HG03159 (cell line): ENCODE data around the gene FSTL4.

ENCODE experiments used
- ATAC-seq: cut with Tn5 transposase; IDR thresholded peaks from one replicate; pipeline ENCODE4 v1.9.1; 2021; ENCODE audit warnings: mild to moderate bottlenecking, moderate library complexity; ENCODE audit not compliant: unreplicated experiment

Gene FSTL4

DNA sequence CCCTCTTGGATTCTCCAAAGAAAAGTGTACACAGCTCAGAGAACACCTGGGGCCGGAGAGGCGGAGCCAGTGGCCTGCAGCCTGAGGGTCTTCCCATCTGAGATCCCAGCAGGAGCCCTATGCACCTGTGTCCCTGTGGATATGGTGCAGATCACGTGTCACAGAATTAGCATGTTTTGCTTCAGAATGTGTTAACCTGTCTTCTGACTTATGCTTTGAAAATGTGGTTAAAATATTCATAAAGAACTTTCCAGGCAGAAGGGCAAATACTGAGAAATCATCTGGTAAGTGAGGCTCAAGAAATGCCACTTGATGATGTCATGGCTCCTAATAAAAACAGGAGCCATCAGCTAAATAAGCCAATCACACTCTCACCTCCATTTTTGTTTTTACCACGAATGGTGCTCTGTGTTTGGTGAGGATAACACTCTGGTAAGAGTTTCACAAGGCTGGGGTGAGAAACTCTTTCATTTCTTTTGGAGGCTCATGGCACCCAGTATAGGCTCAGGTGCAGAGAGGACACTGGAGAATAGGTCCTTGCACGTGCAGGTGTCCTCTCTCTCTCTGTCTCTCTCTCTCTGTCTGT lies 279.8 kb downstream of the FSTL4 start:
- ATAC-seq = no peak

DNA sequence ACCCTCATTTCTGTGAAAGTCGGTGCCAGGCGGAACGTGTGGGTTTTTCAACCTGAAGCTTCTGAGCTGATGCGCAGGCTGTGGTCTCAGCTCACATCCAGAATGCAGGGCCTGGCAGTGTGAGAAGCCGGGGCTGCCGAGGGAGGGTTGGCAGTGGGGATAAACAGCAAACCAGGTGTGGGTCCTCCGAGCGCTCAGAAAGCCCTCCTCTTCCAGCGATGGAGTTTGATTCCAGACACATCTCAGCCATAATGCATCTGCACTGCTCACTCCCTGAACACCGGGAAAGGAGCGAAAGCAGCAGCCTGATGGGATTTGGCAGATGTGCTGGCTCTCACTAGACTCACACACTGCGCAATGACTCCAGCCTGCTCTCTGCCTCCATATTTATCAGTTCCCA lies 280.4 kb downstream of the FSTL4 start:
- no peak for ATAC-seq

DNA sequence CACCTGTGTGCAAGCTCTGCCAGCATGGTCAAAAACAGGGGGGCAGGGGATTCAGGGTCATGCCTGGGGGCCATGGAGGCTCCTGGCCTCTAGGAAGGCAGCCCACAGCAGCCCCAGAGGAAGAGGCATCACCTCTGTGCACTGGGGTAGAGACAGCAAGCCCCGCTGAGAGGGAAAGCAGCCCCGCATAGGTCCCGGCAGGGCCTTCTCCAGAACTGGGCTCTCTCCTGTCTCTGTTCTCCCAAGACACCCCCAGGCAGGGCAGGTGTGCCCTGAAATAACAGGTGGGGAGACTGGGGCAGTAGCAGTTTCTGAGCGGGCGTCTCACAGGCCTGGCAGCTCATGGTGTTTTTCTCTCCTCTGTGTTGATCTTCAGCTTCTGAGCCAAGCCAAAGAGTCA lies 281.4 kb downstream of the FSTL4 start:
- no peak for ATAC-seq

DNA sequence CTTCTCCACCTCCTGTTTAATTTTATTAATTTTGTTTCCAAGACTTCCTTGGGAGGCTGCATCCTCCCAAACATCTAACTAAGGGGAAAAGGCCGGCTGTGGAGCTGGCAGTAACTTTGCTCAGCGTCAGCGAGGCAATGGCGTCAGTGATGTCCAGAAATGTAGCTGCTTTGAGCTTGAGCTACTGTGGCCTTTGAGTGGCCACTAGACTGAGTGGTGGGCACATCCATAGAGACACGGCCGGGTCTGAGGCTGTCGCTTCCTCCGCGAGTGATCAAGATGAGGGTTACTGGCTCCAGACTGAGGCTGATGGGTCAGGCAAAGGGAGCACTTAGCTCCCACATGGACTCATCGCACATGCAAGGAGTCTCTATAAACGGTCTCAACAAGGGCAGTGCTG lies 283.5 kb downstream of the FSTL4 start:
- no peak for ATAC-seq

DNA sequence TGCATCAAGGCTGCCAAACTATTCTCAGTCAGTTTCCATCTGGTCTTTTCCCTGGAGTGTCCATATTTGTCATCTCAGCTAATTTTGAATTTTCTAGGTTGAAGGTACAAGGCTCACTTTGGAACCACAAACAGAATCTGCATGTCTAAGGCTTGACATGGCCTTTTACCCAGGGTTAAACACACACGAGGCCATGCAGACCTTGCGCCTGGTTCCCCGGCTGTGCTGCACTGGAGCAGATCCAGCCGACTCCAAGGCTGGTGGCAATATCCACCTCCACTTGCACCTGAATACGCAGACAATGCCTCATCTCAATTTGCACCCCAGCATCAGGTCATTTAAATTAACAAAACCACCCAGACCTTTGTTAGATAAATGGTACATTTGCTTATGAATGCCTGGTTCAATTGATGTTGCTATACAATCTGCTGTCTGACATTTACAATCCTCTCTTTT lies 284.4 kb downstream of the FSTL4 start:
- ATAC-seq = no peak

DNA sequence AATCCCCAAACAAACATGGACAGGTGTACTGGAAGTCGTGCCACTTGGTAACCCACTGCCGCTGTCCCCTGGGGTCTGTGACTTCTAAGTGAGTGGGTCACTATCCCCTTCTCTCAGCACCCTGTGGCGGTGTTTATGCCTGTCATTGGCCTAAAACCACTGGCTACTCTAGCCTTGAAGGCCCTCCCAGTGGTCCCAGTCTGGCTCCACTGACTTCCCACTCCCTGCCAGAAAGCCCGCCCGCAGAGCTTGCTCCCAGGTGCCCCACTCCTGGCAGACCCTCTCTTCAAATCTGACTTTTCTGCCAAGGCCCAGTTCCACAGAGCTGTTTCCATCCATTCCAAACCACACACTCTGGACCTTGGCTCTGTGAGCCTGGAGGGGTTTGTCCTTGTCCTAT lies 286.0 kb downstream of the FSTL4 start:
- no peak for ATAC-seq

DNA sequence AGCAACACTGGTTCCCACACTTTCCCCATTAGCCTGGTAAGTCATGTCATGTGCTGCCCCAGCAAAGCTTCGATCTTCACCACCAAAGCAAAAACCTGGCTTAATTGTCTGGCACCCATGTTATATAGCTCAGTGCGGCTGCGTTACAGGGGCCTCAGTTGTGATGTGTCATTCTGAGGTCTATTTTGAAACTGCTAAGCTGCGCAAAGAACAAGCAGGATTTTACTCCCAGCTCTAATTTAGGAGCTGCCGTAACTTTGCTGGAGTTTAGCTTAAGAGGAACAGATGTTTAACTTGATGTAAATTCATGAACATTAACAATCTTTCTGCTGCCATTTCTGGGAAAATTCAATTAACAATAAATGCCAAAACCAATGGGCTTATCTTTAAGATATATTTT lies 286.5 kb downstream of the FSTL4 start:
- ATAC-seq = no peak

DNA sequence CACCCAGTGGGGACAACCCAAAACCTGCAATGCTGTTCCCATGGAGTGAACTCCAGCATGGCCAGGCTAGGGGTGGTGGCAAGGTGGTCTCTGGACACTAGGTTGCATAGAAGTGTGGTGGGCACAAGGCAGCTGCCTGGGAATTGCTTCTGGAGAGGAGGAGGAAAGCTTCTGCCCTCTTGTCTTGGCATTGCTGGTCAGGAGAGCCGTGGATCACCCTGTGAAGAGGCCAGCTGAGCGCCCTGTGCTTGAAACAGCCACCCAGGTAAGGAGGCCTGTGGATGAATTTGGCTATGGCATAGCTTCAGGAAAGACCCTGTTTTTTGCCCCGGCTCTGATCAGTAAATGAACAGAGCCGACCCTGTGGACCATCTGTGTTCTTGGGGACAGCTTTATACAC lies 287.4 kb downstream of the FSTL4 start:
- ATAC-seq = no peak

DNA sequence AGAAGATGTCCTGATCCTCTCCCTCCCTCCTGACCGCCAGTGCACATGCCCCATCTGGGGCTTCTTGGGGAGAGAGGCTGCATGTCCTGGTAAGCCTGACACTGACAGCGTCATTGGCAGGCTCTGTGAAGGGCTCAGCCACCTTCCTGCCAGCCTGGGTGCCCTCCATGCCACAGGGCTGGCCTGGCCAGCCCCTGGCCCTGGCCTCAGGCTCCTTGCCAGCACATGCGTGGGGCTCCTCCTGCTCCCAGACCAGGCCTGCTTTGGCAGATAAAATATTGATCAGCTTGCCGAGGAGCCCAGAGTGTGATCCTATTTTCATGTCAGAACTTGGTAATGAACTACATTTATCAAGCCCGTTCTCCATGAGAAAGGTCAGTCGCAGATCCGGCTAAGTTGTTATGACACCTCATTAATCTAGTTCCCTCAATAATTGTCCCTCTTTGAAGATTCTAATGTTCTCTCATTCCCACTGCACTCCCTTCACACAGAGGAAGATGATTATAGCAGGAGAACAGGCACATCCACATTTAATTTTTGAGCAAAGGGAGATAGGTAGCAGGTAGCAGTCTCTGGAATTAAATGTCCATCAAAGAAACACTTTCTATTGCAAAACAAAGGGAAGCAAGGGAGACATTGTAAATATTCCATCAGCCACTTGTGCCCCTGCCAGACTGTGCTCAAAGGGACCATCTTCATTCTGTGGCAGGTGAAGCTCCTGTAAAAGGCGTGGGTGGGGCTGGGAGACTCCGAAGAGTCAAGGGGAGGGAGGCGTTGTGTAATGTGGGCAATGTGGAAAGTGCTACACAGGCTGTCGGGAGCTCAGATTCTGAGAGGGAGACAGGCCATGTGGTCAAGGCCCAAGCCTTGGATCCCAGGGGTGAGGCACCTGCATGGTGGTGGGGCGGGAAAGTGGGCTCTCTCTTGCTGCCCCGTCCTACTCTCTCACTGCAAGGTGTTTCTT lies 288.6 kb downstream of the FSTL4 start:
- no peak for ATAC-seq

DNA sequence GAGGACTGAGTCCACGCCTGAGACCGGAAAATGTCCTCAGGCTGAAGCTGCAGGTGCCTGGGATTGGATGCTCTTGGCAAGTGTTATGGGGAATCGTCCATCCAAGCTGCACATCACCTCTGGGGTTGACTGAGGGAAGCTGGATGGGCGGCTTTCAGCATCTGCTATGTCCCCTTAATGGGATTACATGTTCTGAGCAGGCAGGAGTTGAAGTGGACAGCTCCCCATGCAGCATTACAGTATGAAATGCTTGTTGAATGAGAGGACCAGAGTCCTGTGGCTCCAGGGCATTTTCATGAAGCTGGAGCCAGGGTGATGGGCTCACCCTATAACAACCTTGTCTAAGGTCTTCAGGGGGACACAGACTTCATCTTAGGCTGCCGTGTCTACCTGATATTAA lies 289.6 kb downstream of the FSTL4 start:
- ATAC-seq = no peak

DNA sequence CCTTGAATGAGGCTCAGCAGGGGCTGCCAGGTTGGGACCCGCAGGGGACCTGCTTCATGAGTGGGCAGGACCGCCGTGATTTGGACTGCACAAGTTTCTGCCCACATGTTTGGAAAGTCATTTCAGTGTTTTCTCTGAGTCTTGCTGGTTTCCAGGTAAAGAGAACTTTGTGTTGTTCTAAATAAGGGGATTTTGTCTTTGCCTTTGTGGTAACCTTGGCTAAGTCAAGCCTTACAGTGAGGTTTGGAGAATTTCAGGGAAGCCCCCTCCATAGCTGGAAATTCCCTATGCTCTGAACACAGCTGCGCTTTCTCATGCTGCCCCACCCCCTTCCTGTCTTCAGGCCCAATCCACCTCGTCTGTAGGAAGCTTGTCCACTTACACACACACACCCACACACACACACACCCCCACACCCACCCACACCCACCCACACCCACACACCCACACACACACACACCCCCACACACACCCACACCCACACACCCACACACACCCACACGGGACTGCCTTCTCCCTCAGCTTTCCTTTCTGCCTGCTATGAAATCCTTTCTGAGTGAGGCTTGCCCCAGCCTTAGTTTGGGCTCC lies 290.4 kb downstream of the FSTL4 start:
- peak; percentile 49 for ATAC-seq

DNA sequence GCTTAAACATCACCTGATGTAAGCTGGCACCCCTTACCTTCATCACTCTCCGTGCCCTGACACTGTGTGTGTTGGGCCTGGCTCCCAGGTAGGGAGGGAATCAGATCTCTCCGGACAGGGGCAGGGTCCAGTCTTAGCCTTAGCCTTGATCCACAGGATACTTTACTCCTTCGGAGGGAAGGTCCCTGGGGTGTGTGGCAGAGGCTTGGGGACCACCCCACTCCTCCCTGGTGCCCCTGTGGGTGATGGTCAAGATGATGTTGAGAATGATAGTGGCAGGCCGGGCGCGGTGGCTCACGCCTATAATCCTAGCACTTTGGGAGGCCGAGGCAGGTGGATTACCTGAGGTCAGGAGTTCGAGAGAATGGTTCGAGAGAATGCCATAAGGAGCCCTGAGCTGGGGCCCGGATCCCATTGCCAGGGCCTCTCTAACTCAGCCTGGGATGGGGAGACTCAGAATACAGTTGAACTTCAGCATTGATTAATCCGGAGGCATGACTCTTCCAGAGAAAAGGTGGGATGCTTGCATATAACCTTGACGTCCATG lies 291.0 kb downstream of the FSTL4 start:
- ATAC-seq = no peak

DNA sequence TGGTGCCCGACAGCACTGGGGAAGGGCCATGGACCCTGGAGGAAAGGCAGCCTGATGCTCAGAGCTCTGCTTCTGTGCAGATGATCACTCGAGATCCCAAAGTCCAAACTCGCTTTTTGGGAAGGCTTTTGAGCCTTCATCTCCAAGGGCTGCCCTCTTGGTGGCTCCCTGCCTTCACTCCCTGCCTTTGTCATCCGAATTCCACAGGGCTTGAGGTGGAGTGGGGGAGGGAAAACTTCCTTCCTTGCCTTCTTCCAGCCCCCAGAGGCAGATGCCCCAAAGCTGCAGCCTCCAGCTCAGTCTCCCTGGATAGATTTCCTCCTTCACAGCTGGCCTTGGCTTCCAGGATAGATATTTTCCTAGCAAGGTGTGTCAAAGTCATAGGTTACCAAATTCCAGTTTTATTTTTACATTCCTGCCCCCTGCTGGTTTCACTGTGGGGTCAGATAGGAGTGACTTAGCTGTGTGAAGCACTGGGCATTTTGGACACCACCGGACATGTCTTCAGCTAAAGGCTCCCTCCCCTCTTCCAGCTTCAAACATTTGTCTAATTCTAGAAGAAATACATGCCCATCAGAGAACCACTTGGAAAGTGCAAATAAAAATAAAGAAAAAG lies 292.3 kb downstream of the FSTL4 start:
- no peak for ATAC-seq

DNA sequence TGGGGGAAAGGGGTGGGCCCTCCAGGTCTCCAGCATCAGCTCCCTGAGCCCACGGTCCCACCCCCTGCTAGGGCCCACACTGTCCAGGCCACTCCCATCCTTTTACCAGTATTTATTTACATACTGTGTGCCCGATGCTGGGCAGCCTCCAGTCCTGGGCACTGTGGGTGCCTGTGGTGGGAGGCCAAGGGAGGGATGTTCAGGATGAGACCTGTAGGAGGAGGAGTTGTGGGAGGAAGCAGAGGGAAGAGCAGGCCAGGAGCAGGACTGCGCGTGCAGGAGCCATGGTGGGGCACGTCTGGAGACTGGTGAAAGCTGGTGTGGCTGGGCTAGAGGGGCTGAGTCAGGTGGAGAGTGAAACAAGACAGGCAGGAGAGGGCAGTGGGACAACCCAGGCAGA lies 293.1 kb downstream of the FSTL4 start:
- no peak for ATAC-seq

DNA sequence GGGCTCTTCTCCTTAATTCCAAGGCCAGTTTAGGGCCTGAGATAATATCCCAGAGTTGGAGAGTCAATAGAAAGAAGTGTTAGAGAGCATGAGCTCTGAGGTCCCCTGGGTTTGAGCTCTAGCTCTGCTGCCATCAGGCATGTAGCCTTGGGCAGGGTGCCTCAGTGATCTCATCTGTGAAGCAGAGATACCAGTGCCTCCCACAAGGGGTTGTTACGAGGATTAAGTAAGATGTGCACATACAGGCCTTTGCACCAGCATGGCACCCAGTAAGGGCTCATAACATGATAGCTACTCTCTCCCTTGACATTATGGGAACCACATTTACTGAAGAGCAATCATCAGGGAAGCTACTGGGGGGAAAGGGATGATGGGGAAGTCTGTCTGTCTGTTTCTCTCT lies 294.8 kb downstream of the FSTL4 start:
- ATAC-seq = no peak

DNA sequence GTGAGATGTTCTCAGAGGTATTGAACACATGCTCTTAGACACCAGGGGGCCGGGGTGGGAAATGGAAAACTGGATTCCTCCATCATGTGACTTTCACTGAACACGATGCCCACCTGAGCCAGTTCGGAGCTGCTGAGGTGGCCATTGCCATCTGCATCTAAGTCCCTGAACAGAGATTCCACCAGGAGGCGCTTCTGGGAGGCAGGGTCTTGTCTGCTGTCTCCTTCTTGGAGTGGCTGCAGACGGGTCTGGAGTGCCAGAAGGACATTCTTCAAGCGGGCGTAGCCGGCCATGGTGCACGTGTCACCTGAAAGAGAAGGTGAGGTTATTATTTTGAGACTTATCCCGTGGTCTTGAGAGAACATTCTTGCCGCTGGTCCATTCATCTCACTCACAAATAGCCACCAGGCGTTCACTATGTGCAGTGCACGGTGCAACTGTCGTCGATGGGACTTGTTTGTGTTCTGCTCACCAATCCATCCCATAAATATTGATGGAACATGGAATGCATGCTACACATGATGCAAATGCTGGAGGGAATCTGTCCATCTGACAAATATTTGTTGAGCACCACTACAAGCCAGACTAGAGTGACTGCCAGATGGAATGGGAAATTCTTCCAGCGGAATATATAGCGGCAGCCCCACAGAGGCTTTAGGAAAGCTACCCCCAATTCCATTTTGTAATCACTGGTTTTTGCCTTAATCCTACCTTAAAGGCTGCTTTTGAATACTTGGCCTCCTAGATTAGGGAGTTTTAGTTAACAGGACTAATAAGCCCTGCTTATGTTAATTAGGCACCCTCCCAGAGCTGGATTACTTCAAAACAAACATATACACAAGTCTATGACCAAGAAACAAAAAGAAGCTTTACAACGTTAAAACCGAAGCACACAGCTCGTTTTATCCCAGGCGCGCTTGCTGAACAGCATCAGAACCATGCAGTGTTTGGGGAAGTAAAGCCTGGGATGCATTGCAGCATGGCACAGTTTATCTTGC lies 295.7 kb downstream of the FSTL4 start:
- ATAC-seq = no peak

DNA sequence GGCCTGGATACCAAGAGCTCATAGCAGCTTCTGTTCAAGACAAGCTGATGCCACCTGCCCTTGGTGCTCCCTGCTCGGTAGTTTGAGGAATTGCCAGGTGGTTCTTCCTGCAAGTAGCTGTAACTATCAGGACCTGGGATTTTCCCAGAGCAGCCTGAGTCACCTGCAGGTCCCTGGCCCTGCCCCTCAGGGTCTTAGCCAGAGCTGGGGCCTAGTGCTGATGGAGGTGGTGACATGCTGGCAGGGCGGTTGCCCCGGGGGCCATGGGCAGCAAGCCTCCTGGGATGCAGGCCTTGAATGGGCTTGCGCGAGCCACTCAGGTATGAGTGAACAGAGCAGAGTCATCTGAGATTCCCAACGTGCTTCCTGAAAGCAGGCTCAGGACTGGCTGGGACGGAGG lies 298.3 kb downstream of the FSTL4 start:
- ATAC-seq = no peak

DNA sequence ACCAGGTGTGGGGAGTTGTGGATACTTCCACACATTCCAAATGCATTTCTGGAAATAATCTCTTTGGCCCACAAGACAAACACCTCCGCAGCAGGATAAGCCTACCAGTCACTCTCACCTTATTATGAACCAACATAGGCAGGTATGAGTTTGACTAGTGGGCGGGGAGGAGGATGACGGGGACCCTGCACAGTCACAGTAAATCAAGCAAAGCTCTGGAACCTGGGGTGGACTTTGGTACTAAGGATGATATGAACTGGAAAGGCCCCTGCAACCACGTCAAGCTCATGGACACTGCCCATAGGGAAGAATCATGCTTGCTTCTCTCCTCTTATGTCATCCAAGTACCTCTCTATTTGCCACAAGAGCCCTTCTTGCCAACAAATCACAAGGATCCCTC lies 301.2 kb downstream of the FSTL4 start:
- no peak for ATAC-seq

DNA sequence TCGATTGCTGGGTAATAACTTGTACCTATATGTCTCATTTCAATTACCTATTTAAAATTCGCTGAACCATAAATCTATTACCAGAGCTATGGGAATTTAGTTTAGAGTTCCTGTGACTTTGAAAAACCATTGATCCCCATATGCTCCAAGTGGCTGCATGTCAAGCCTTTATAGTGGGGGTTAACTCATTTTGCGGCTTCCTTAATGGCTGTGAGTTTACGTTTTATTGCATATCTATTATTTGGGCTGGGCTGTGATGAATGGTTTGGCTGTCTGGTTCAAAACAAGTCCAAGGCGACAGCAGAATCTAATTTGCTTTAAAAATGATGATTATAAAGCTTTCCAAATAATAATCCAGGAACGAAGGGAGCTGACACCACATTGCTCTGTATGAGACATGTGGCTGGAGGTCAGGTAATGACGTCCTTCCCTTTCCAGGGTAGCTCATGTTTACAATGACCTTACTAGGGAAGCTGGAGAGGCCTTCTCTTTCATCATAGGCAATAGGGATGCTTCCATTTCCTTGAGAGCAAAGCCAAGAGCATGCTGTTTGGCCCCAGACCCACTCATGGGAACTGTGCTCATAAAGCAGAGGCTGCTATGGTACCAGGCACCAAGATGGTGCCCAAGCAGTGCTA lies 302.2 kb downstream of the FSTL4 start:
- no peak for ATAC-seq
